HFF-Myc (cell line): ENCODE results near the gene IMPG2.

Experiments used
- DNase-seq: peaks from one replicate; pipeline ENCODE4 v3.0.0-alpha.2; 2011; ENCODE audit warnings: low read depth; ENCODE audit errors: extremely low read depth
- H3K4me3 ChIP-seq: replicated peaks from 2 replicates; pipeline ENCODE4 v1.5.1; 2011; ENCODE audit warnings: low read depth, mild to moderate bottlenecking, control low read depth, low read length
- TF ChIP-seq, protein P1 (sequence below): IDR thresholded peaks from 2 replicates; pipeline ENCODE4 v1.5.1; 2012; ENCODE audit warnings: mild to moderate bottlenecking, low read depth, low read length, control low read depth; ENCODE audit errors: missing control alignments

Gene IMPG2

GRCh38 chr3:101279765-101280385, 40.5 kb downstream of the IMPG2 start:
- no peak for DNase-seq

DNA sequence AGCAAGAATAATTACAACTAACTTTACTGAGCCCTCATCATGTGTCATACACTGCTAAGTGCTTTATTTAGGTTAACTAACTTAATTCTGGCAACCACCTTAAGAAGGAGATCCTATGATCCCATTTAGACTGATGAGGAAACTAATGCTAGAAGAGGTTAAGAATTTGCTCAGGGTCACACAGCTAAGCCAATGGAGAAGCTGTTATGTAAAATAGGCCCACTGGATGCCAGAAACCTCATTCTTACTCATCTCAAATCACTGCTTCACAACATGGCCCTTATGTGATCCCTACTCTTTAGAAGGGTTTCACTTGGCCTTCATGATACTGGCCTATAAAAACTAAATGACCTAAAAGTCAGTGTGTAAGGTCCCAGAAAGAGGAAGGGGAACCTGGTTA, 41.2 kb downstream of the IMPG2 start:
- no peak for DNase-seq
- TF ChIP-seq, protein P1, sequence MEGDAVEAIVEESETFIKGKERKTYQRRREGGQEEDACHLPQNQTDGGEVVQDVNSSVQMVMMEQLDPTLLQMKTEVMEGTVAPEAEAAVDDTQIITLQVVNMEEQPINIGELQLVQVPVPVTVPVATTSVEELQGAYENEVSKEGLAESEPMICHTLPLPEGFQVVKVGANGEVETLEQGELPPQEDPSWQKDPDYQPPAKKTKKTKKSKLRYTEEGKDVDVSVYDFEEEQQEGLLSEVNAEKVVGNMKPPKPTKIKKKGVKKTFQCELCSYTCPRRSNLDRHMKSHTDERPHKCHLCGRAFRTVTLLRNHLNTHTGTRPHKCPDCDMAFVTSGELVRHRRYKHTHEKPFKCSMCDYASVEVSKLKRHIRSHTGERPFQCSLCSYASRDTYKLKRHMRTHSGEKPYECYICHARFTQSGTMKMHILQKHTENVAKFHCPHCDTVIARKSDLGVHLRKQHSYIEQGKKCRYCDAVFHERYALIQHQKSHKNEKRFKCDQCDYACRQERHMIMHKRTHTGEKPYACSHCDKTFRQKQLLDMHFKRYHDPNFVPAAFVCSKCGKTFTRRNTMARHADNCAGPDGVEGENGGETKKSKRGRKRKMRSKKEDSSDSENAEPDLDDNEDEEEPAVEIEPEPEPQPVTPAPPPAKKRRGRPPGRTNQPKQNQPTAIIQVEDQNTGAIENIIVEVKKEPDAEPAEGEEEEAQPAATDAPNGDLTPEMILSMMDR: no peak
- H3K4me3 ChIP-seq: no peak overlapping the region

More at GRCh38 chr3:101279765-101280385, 40.5 kb downstream of the IMPG2 start:
- TF ChIP-seq, protein P1: no peak
- H3K4me3 ChIP-seq: no peak overlapping the region

DNA sequence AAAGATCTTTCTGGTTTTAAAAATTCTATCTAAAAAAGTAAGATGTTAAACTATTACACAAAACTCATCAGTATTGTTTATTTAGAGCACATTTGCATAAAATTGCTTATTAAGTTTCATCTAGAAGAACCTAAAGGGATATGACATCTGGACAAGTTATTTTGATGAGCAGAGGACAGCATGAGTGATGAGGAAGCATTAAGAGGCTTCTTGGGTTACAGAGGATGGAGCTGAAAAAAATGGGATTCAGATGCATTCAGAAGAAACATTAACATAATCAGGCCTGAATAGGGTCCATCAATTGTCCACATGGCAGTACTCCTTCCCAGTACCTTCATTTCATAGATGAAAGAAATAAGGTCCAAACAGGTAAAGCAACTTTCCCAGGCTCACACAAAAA, 41.6 kb downstream of the IMPG2 start:
- no peak overlapping the region for H3K4me3 ChIP-seq
- TF ChIP-seq, protein P1: no peak
- DNase-seq: no peak

- no peak for DNase-seq
- TF ChIP-seq, protein P1: no peak
- H3K4me3 ChIP-seq: no peak overlapping the region
Measured at GRCh38 chr3:101273608-101274007, 46.8 kb downstream of the IMPG2 start.

DNA sequence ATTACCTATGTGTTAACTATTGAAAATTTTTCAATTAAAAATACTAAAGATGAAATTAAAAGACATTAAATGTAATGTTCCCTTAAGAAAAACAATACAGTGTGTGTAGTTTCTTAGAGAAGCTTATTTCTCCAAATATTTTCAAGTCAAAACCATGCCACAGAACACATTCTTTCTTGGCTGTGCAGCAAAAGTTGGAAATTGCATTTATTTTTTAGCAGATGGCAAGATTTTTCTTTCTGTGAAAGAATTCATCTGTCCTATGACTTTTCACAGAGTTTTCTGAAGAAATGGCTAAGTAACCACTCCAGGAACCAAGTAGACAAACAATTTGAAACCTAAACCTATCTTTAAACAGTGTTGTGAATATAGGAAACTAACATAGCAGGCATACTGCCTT, 47.2 kb downstream of the IMPG2 start:
- TF ChIP-seq, protein P1: no peak
- DNase-seq: no peak
- H3K4me3 ChIP-seq: no peak overlapping the region

- no peak overlapping the region for H3K4me3 ChIP-seq
- DNase-seq: no peak
- TF ChIP-seq, protein P1: no peak
Measured at GRCh38 chr3:101271728-101272127, 48.6 kb downstream of the IMPG2 start.

DNA sequence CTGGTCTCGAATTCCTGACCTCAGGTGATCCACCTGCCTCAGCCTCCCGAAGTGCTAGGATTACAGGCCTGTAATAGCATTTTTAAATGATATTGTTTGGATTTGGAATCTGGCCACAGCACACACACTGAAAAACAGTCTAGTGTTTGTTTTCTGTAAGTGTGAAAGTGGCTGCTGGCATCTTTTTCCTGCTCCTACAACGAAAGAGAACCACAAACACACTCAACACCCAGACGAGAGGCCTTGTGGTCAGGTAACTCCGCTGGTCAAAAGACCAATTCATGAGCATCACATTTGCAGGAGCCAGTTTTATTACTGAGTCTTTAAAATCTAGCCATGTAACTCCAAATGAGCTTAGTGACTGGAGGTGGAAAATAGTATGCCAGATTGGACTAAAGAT, 50.2 kb downstream of the IMPG2 start:
- no peak for DNase-seq
- no peak overlapping the region for H3K4me3 ChIP-seq
- TF ChIP-seq, protein P1: no peak
